ENCODE results near the gene ACOXL. TPM values are rescaled to one million over a fixed set of nuclear protein-coding genes. Genes with fewer than 3 reads are reported as not detected.
A peak's percentile ranks its signal among the peaks of the same experiment; 100 is the strongest.

Gene ACOXL
- total RNA-seq, 1 donor from 2014 or later = 0.23 TPM

DNA sequence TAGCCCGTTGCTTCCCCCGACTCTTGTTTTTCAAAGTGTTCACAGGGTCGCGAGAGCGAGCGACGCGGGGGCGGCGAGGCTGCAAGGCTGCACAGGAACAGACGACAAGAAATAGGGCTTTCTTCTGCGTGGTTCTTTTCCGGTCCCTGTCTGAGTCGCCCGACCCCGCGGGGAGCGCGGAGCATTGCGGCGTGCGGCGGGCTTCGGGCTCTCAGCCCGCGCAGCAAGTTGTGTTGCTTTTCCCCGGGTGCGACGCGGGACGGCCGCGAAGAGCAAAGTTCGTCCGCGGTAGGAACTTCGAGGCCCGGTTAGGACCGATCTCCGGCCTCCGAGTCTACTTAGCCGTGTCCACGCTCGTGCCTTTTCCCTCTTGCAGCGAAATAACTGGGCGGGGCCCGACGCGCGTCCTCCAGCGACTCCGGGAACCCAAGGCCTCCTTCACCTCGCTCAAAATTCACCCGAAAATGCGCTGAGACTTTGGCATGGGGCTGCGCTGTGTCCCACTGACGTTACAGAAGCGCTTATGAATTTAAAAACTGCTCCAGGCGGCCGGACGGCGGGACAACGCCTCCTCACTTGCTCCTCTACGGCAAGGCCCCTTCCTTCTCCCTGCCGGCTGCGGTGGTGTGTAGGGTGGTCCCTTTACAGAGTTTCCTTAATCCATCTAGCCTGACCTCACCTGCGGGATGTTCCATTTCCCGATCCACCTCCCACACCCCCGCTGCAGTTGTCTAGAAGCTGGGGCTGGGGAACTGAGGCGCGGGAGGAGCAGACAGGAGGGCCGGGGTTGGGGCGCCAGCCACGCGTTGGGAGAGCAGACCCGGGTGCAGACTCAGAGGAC, 386.8 kb downstream of the ACOXL start:
- H3K9ac ChIP-seq (ENCODE audit: low read length) = no peak overlapping the region
- Mint-ChIP-seq H3K27me3 (ENCODE audit: low read depth, unreplicated experiment) (peaks cover 7% of the 10 kb centered on the region), H3K4me3 (ENCODE audit: unreplicated experiment) (peak overlapping the region; percentile 57), H3K9me3 (ENCODE audit: unreplicated experiment) (no peaks in the 10 kb centered on the region), H3K36me3 (ENCODE audit: low read depth, unreplicated experiment) (no peaks in the 10 kb centered on the region), H3K27ac (ENCODE audit: unreplicated experiment) (peak overlapping the region; percentile 47), H3K4me1 (ENCODE audit: low read depth, unreplicated experiment) (peaks cover 9% of the 10 kb centered on the region)
- DNase-seq (ENCODE audit: low read depth) = no peak
- TF ChIP-seq EZH2 (IDR thresholded peaks at IDR 0.05; ENCODE audit: insufficient read depth, low read length) = peak; percentile 98
- TF ChIP-seq, protein P1, sequence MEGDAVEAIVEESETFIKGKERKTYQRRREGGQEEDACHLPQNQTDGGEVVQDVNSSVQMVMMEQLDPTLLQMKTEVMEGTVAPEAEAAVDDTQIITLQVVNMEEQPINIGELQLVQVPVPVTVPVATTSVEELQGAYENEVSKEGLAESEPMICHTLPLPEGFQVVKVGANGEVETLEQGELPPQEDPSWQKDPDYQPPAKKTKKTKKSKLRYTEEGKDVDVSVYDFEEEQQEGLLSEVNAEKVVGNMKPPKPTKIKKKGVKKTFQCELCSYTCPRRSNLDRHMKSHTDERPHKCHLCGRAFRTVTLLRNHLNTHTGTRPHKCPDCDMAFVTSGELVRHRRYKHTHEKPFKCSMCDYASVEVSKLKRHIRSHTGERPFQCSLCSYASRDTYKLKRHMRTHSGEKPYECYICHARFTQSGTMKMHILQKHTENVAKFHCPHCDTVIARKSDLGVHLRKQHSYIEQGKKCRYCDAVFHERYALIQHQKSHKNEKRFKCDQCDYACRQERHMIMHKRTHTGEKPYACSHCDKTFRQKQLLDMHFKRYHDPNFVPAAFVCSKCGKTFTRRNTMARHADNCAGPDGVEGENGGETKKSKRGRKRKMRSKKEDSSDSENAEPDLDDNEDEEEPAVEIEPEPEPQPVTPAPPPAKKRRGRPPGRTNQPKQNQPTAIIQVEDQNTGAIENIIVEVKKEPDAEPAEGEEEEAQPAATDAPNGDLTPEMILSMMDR (IDR thresholded peaks at IDR 0.05; ENCODE audit: insufficient read depth, low read depth, low read length) = no peak
- peak overlapping the region; percentile 76 for H2AFZ ChIP-seq (ENCODE audit: low read depth, low read length)
- H3K4me2 ChIP-seq (ENCODE audit: low read length) = peak overlapping the region; percentile 96
- no peak overlapping the region for H3K27ac ChIP-seq (ENCODE audit: low read depth, low read length)
- no peaks in the 10 kb centered on the region for H3K79me2 ChIP-seq (ENCODE audit: insufficient read depth, low read length)
- H4K20me1 ChIP-seq (ENCODE audit: insufficient read depth, low read length) = peaks cover 10% of the 10 kb centered on the region
- peak overlapping the region; percentile 55 for H3K4me3 ChIP-seq (ENCODE audit: insufficient read depth, low read depth, low read length)
- peaks cover 37% of the 10 kb centered on the region for H3K27me3 ChIP-seq (ENCODE audit: insufficient read depth, low read length)
- FAIRE-seq = no peak
- H3K36me3 ChIP-seq (ENCODE audit: insufficient read depth, low read length) = no peaks in the 10 kb centered on the region
- H3K9me3 ChIP-seq (ENCODE audit: insufficient read depth, low read depth, low read length) = no peaks in the 10 kb centered on the region
- H3K4me1 ChIP-seq (ENCODE audit: insufficient read depth, low read length) = peaks cover 45% of the 10 kb centered on the region

DNA sequence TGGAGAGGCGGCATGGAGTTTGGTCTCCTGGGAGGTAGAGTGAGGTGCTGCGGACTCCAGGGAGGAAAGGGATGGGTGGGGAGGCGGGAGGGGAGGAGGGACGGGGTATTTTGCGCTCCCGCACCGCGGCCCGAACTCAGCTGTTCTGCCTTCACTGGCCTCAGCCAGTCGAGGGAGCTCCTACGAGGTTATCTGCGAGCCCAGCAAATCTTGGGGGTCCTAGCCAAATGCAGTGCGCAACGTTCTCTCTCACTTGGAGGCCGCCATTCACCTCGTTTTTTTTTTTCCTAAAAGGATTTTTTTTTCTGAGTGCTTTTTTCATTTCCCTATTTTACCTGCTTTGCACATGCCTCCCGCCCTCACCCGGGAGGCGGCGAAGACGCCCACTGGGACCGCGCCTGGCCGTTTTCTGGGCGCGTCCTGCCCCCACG, 387.5 kb downstream of the ACOXL start:
- Mint-ChIP-seq H3K4me3 (ENCODE audit: unreplicated experiment) (peak overlapping the region; percentile 72), H3K36me3 (ENCODE audit: low read depth, unreplicated experiment) (peaks cover 2% of the 10 kb centered on the region), H3K4me1 (ENCODE audit: low read depth, unreplicated experiment) (peaks cover 9% of the 10 kb centered on the region), H3K27ac (ENCODE audit: unreplicated experiment) (peak overlapping the region; percentile 41), H3K27me3 (ENCODE audit: low read depth, unreplicated experiment) (peaks cover 4% of the 10 kb centered on the region), H3K9me3 (ENCODE audit: unreplicated experiment) (no peaks in the 10 kb centered on the region)
- FAIRE-seq (no peak), DNase-seq (ENCODE audit: low read depth) (no peak)
- Histone ChIP-seq H3K4me2 (ENCODE audit: low read length) (peak overlapping the region; percentile 96), H4K20me1 (ENCODE audit: insufficient read depth, low read length) (peaks cover 10% of the 10 kb centered on the region), H3K36me3 (ENCODE audit: insufficient read depth, low read length) (no peaks in the 10 kb centered on the region), H2AFZ (ENCODE audit: low read depth, low read length) (peak overlapping the region; percentile 86), H3K4me3 (ENCODE audit: insufficient read depth, low read depth, low read length) (peak overlapping the region; percentile 80), H3K4me1 (ENCODE audit: insufficient read depth, low read length) (peaks cover 45% of the 10 kb centered on the region), H3K79me2 (ENCODE audit: insufficient read depth, low read length) (no peaks in the 10 kb centered on the region), H3K27me3 (ENCODE audit: insufficient read depth, low read length) (peaks cover 31% of the 10 kb centered on the region), H3K27ac (ENCODE audit: low read depth, low read length) (no peak overlapping the region), H3K9me3 (ENCODE audit: insufficient read depth, low read depth, low read length) (no peaks in the 10 kb centered on the region), H3K9ac (ENCODE audit: low read length) (peak overlapping the region; percentile 44)
- peak; percentile 50 for TF ChIP-seq EZH2 (IDR thresholded peaks at IDR 0.05; ENCODE audit: insufficient read depth, low read length)
- TF ChIP-seq, protein P1 (IDR thresholded peaks at IDR 0.05; ENCODE audit: insufficient read depth, low read depth, low read length) = no peak

All from astrocyte (in vitro differentiated cells and primary cell).